IMR-90 (cell line): ENCODE results near the gene BCAP31. TPM values are rescaled to one million over a fixed set of nuclear protein-coding genes. Genes with fewer than 3 reads are reported as not detected.

Experiments
- ATAC-seq: fragments of 200-7000 bp; cut with Tn5 transposase; 2 replicates; pipeline ENCODE4 v1.9.1; 2020; ENCODE audit warnings: low read depth, mild to moderate bottlenecking, moderate library complexity
- BruUV-seq: library from RNA; stranded (reverse); fragments of 400-500 nt; replicated peaks from 2 replicates; lab custom pipeline; 2021; lab: Mats Ljungman, UMichigan
- CTCF ChIA-PET: fragments of 300-600 bp; formaldehyde crosslinking; extraction: SDS; loops from one replicate; lab custom pipeline; 2021; ENCODE audit warnings: antibody characterized with exemption; lab: Yijun Ruan, JAX
- POLR2A ChIA-PET: fragments of 300-600 bp; sonication (Branson Sonifier 250); formaldehyde crosslinking; loops from one replicate; lab custom pipeline; 2022; ENCODE audit warnings: antibody characterized with exemption; ENCODE audit not compliant: unreplicated experiment; lab: Charles Lee
- DNase-seq: peaks from one replicate; pipeline ENCODE4 v3.0.0; 2013
- H2AFZ ChIP-seq: replicated peaks from 2 replicates; pipeline ENCODE3; 2013; ENCODE audit warnings: low read length, mild to moderate bottlenecking; ENCODE audit not compliant: poor library complexity
- H2AK5ac ChIP-seq: 2 replicates; pipeline ENCODE4 v1.6.1; 2013; ENCODE audit warnings: low read depth, low read length, inconsistent platforms
- H2AK9ac ChIP-seq: replicated peaks from 2 replicates; pipeline ENCODE3; 2013; ENCODE audit warnings: mild to moderate bottlenecking, low read depth, low read length, moderate library complexity; ENCODE audit not compliant: poor library complexity
- H2BK120ac ChIP-seq: 2 replicates; pipeline ENCODE4 v1.6.1; 2013; ENCODE audit warnings: low read depth, low read length, inconsistent platforms
- H2BK15ac ChIP-seq: 3 replicates; pipeline ENCODE4 v1.6.1; 2013; ENCODE audit warnings: low read depth, low read length, inconsistent platforms
- H2BK20ac ChIP-seq: 2 replicates; pipeline ENCODE4 v1.6.1; 2013; ENCODE audit warnings: low read depth, mild to moderate bottlenecking, inconsistent platforms, low read length, moderate library complexity
- H2BK5ac ChIP-seq: 2 replicates; pipeline ENCODE4 v1.6.1; 2013; ENCODE audit warnings: mild to moderate bottlenecking, low read depth, low read length, inconsistent platforms; ENCODE audit not compliant: poor library complexity, severe bottlenecking
- H3K14ac ChIP-seq: replicated peaks from 2 replicates; pipeline ENCODE4 v1.6.1; 2013; ENCODE audit warnings: low read depth, low read length, inconsistent platforms
- H3K18ac ChIP-seq: 2 replicates; pipeline ENCODE4 v1.6.1; 2013; ENCODE audit warnings: low read depth, low read length, control low read depth
- H3K23ac ChIP-seq: 2 replicates; pipeline ENCODE4 v1.6.1; 2013; ENCODE audit warnings: low read depth, low read length, inconsistent platforms
- H3K27ac ChIP-seq: 2 replicates; pipeline ENCODE4 v1.5.1; 2013; ENCODE audit warnings: mild to moderate bottlenecking, control low read depth, low read length; ENCODE audit not compliant: insufficient read depth
- H3K27me3 ChIP-seq: 2 replicates; pipeline ENCODE4 v1.6.1; 2013; ENCODE audit warnings: low read length; ENCODE audit not compliant: control insufficient read depth, insufficient read depth
- H3K36me3 ChIP-seq: 2 replicates; pipeline ENCODE4 v1.6.1; 2013; ENCODE audit warnings: low read length, mixed read lengths; ENCODE audit not compliant: control insufficient read depth, insufficient read depth
- H3K4ac ChIP-seq: 2 replicates; pipeline ENCODE4 v1.6.1; 2013; ENCODE audit warnings: low read depth, low read length, inconsistent platforms
- H3K4me1 ChIP-seq: 2 replicates; pipeline ENCODE4 v1.6.1; 2013; ENCODE audit warnings: low read length, mixed read lengths; ENCODE audit not compliant: control insufficient read depth, insufficient read depth
- H3K4me2 ChIP-seq: 2 replicates; pipeline ENCODE4 v1.6.1; 2013; ENCODE audit warnings: low read depth, mild to moderate bottlenecking, control low read depth, low read length, moderate library complexity
- H3K4me3 ChIP-seq: 2 replicates; pipeline ENCODE4 v1.5.1; 2013; ENCODE audit warnings: low read depth, mild to moderate bottlenecking, control low read depth, low read length, moderate library complexity; ENCODE audit not compliant: insufficient read depth
- H3K56ac ChIP-seq: 2 replicates; pipeline ENCODE4 v1.6.1; 2013; ENCODE audit warnings: low read length, inconsistent platforms; ENCODE audit not compliant: insufficient read depth; ENCODE audit errors: extremely low read depth
- H3K79me1 ChIP-seq, 2 experiments: 2 replicates each; pipeline ENCODE4 v1.6.1; 2013; ENCODE audit warnings: low read length in 2 of 2, inconsistent platforms in 1 of 2, low read depth in 1 of 2
- H3K9ac ChIP-seq: 2 replicates; pipeline ENCODE4 v1.6.1; 2013; ENCODE audit warnings: low read depth, low read length, control low read depth
- H3K9me1 ChIP-seq: 2 replicates; pipeline ENCODE4 v1.6.1; 2013; ENCODE audit warnings: low read length, inconsistent platforms; ENCODE audit not compliant: insufficient read depth
- H3K9me3 ChIP-seq: 2 replicates; pipeline ENCODE4 v1.6.1; 2013; ENCODE audit warnings: low read length; ENCODE audit not compliant: control insufficient read depth, insufficient read depth
- H4K20me1 ChIP-seq: 2 replicates; pipeline ENCODE4 v1.6.1; 2013; ENCODE audit warnings: low read length, inconsistent platforms; ENCODE audit not compliant: insufficient read depth
- H4K5ac ChIP-seq: 2 replicates; pipeline ENCODE4 v1.6.1; 2013; ENCODE audit warnings: mild to moderate bottlenecking, low read depth, low read length, control low read depth
- H4K8ac ChIP-seq, 2 experiments: 2 replicates each; pipeline ENCODE4 v1.6.1; 2013; ENCODE audit warnings: low read depth in 2 of 2, low read length in 2 of 2, control low read depth in 1 of 2, inconsistent platforms in 1 of 2
- H4K91ac ChIP-seq: 2 replicates; pipeline ENCODE4 v1.6.1; 2013; ENCODE audit warnings: low read depth, low read length, inconsistent platforms; ENCODE audit not compliant: insufficient read depth
- CEBPB ChIP-seq: IDR thresholded peaks from 2 replicates; pipeline ENCODE4 v1.6.1; 2012; ENCODE audit warnings: low read depth, low read length, improper control_type of control experiment
- CHD1 ChIP-seq: IDR thresholded peaks from 2 replicates; pipeline ENCODE4 v1.6.1; 2012; ENCODE audit warnings: low read depth, low read length, improper control_type of control experiment
- CTCF ChIP-seq: conservative IDR thresholded peaks from 2 replicates; pipeline ENCODE4 v1.5.1; 2012; ENCODE audit warnings: mild to moderate bottlenecking, low read depth, low read length, improper control_type of control experiment
- ELK1 ChIP-seq: fragments of 150-350 bp; IDR thresholded peaks from 2 replicates; pipeline ENCODE4 v1.6.1; 2016; ENCODE audit warnings: low read depth, mild to moderate bottlenecking, low read length, moderate library complexity, borderline replicate concordance
- FOS ChIP-seq: fragments of 150-350 bp; IDR thresholded peaks from 2 replicates; pipeline ENCODE4 v1.6.1; 2016; ENCODE audit warnings: low read depth, low read length
- MAFK ChIP-seq: IDR thresholded peaks from 2 replicates; pipeline ENCODE4 v1.6.1; 2012; ENCODE audit warnings: low read depth, low read length, improper control_type of control experiment
- MAZ ChIP-seq: IDR thresholded peaks from 2 replicates; pipeline ENCODE4 v1.6.1; 2012; ENCODE audit warnings: low read depth, mild to moderate bottlenecking, low read length, improper control_type of control experiment, moderate library complexity, borderline replicate concordance
- MXI1 ChIP-seq: IDR thresholded peaks from 2 replicates; pipeline ENCODE4 v1.6.1; 2012; ENCODE audit warnings: low read depth, mild to moderate bottlenecking, low read length, moderate library complexity, borderline replicate concordance
- NFE2L2 ChIP-seq: fragments of 150-350 bp; IDR thresholded peaks from 2 replicates; pipeline ENCODE4 v1.6.1; 2016; ENCODE audit warnings: low read depth, mild to moderate bottlenecking, low read length
- POLR2A ChIP-seq: IDR thresholded peaks from 2 replicates; pipeline ENCODE4 v1.6.1; 2012; ENCODE audit warnings: mild to moderate bottlenecking, low read depth, low read length
- RAD21 ChIP-seq: IDR thresholded peaks from 2 replicates; pipeline ENCODE4 v1.6.1; 2012; ENCODE audit warnings: low read length, improper control_type of control experiment
- RCOR1 ChIP-seq: IDR thresholded peaks from 2 replicates; pipeline ENCODE4 v1.6.1; 2012; ENCODE audit warnings: mild to moderate bottlenecking, low read length, improper control_type of control experiment; ENCODE audit not compliant: insufficient replicate concordance
- RFX5 ChIP-seq: IDR thresholded peaks from 2 replicates; pipeline ENCODE4 v1.8.0; 2012; ENCODE audit warnings: low read depth, mild to moderate bottlenecking, low read length, moderate library complexity
- SMC3 ChIP-seq: fragments of 150-350 bp; IDR thresholded peaks from 2 replicates; pipeline ENCODE4 v1.6.1; 2016; ENCODE audit warnings: low read depth, mild to moderate bottlenecking, antibody characterized with exemption, low read length, moderate library complexity
- USF2 ChIP-seq: fragments of 150-350 bp; IDR thresholded peaks from 2 replicates; pipeline ENCODE4 v1.6.1; 2017; ENCODE audit warnings: mild to moderate bottlenecking, antibody characterized with exemption, low read length, low read depth
- WGBS, 2 experiments: methylation state at CpG; one replicate each; pipeline versions ENCODE4 v1.1.5 to v1.1.7; 2013; ENCODE audit warnings: missing lambda C conversion rate in 2 of 2; ENCODE audit not compliant: insufficient read length in 1 of 2; ENCODE audit errors: extremely low coverage in 2 of 2; 5-methylcytosine and 5-hydroxymethylcytosine counted together
- dilution Hi-C: fragments of 300-500 bp; cut with HindIII; formaldehyde crosslinking; loops from one replicate; pipeline ENCODE4 v1.14.3; 2018; ENCODE audit warnings: low sequenced_read_pairs; ENCODE audit not compliant: unreplicated experiment
- in situ Hi-C: fragments of 300-500 bp; cut with MboI; formaldehyde crosslinking; loops from 3 replicates; pipeline ENCODE4 v1.14.3; 2019; ENCODE audit warnings: low sequenced_read_pairs, inconsistent platforms, mixed read lengths
- intact Hi-C: fragments of 100-400 bp; cut with micrococcal nuclease; formaldehyde crosslinking; loops from 2 replicates; pipeline ENCODE4 v1.10.0; 2022
- polyA plus RNA-seq, 3 experiments: library from polyadenylated mRNA; depleted of rRNA; stranded (reverse); fragments of >200 nt; gene quantifications; 2 replicates each; pipeline ENCODE4 v1.2.3, GENCODE V29; 2012; ENCODE audit warnings: low replicate concordance in 1 of 3
- total RNA-seq: library from RNA; depleted of rRNA; stranded (reverse); fragments of >200 nt; gene quantifications from 2 replicates; pipeline ENCODE4 v1.2.3, GENCODE V29; 2012

Gene BCAP31
- total and polyA plus RNA-seq, 2 of the 4 experiments (the other 2 are of a cell fraction) = 125 to 244 TPM

- Histone ChIP-seq H3K27ac (peak overlapping the region; percentile 2; the same call in 1 of the 2 replicates), H4K91ac (no peak overlapping the region), H3K27me3 (no peaks in the 10 kb centered on the region; the same call in 1 of the 2 replicates), H3K23ac (no peak overlapping the region), H2AFZ (no peak overlapping the region), H3K4me1 (peaks cover 9% of the 10 kb centered on the region), H3K9ac (peak overlapping the region; percentile 19; the same call in 1 of the 2 replicates), H2AK5ac (no peak overlapping the region), H3K4ac (no peak overlapping the region; the same call in 1 of the 2 replicates), H3K4me2 (peak overlapping the region; percentile 75), H3K36me3 (peaks cover 4% of the 10 kb centered on the region), H3K79me1 (0 out of 4 replicates have a peak, but pooled peaks cover 0 to 6% of the 10 kb centered on the region in 2 experiments), H3K4me3 (peak overlapping the region; percentile 96), H2BK20ac (no peak overlapping the region), H4K5ac (no peak overlapping the region; the same call in 1 of the 2 replicates), H3K18ac (no peak overlapping the region), H2BK5ac (no peak overlapping the region), H3K56ac (no peak overlapping the region), H2BK120ac (no peak overlapping the region), H2BK15ac (no peak overlapping the region), H2AK9ac (no peak overlapping the region), H4K20me1 (peaks cover 12% of the 10 kb centered on the region), H3K9me3 (0 out of 2 replicates have a peak, but pooled peaks cover 2% of the 10 kb centered on the region), H3K9me1 (peaks cover 5% of the 10 kb centered on the region; the same call in 1 of the 2 replicates), H3K14ac (no peak overlapping the region), H4K8ac (no peak overlapping the region; a peak in 1 of 4 replicates)
- intact Hi-C loops = no loop called here
- ATAC-seq (peak; percentile 18), DNase-seq (peak; percentile 6)
- 40% methylated on average over 17 of the region's 53 CpGs; no CpG with 5 or more reads in 1 of the 2 experiments for WGBS, 2 experiments
- no TSS peak for BruUV-seq
- in situ Hi-C loops = no loop called here
- dilution Hi-C loops = no loop called here
- ChIA-PET POLR2A (no interaction called here), CTCF (no interaction called here)
- TF ChIP-seq MAZ = no peak
- no peak for TF ChIP-seq RFX5
- no peak for TF ChIP-seq POLR2A
- no peak for TF ChIP-seq NFE2L2
- TF ChIP-seq USF2 = no peak
- TF ChIP-seq RAD21 = no peak
- TF ChIP-seq RCOR1 = no peak
- TF ChIP-seq SMC3 = no peak
- TF ChIP-seq CHD1 = no peak
- no peak for TF ChIP-seq ELK1
- TF ChIP-seq MAFK = no peak
- TF ChIP-seq FOS = no peak
- no peak for TF ChIP-seq CTCF
- no peak for TF ChIP-seq MXI1
- TF ChIP-seq CEBPB = no peak
Observed at GRCh38 chrX:153688911-153689590, 35.1 kb downstream of the BCAP31 start.
